ENCODE data around the gene DCAF7.
A peak's percentile ranks its signal among the peaks of the same experiment; 100 is the strongest.

DCAF7 gene

GRCh38 chr17:63549946-63550816, at the start of gene DCAF7:
Gene DCAF7 (plus strand): TSS chr17:63550477. CDS start chr17:63550678, 201 bp downstream.
- DNase-seq = peak; percentile 86 to 100 (median 98)

- DNase-seq = no peak
These were observed 49.5 kb upstream of the DCAF7 start for GRCh38 chr17:63500543-63501390.

GRCh38 chr17:63503341-63503705, 47.0 kb upstream of the DCAF7 start:
- no peak for DNase-seq

GRCh38 chr17:63504261-63504660, 46.0 kb upstream of the DCAF7 start:
- no peak for DNase-seq

- DNase-seq = no peak
These were observed 44.9 kb upstream of the DCAF7 start for GRCh38 chr17:63505341-63505740.

GRCh38 chr17:63506627-63507026, 43.6 kb upstream of the DCAF7 start:
- no peak for DNase-seq

- no peak for DNase-seq
These were observed 38.9 kb upstream of the DCAF7 start for GRCh38 chr17:63511331-63511730.

- no peak for DNase-seq
These were observed 37.9 kb upstream of the DCAF7 start for GRCh38 chr17:63512388-63512787.

- DNase-seq = no peak
These were observed 37.2 kb upstream of the DCAF7 start for GRCh38 chr17:63512896-63513644.

- no peak for DNase-seq
These were observed 35.8 kb upstream of the DCAF7 start for GRCh38 chr17:63514477-63514876.

GRCh38 chr17:63514974-63515373, 35.3 kb upstream of the DCAF7 start:
- no peak for DNase-seq

- no peak for DNase-seq
These were observed 34.9 kb upstream of the DCAF7 start for GRCh38 chr17:63515426-63515825.

- no peak for DNase-seq
These were observed 33.1 kb upstream of the DCAF7 start for GRCh38 chr17:63516910-63517824.

GRCh38 chr17:63517825-63518534, 32.3 kb upstream of the DCAF7 start:
- no peak for DNase-seq

- DNase-seq = no peak
These were observed 31.0 kb upstream of the DCAF7 start for GRCh38 chr17:63519116-63519881.

GRCh38 chr17:63519972-63520882, 30.1 kb upstream of the DCAF7 start:
- DNase-seq = no peak

- DNase-seq = no peak
These were observed 26.9 kb upstream of the DCAF7 start, which contains the start of gene KCNH6 for GRCh38 chr17:63523253-63523855. Gene KCNH6 (plus strand): TSS chr17:63523358. CDS start chr17:63523414, 56 bp downstream.

- DNase-seq = no peak
These were observed 26.2 kb upstream of the DCAF7 start for GRCh38 chr17:63524051-63524450.
